Measurements from ENCODE around the gene IP6K1. TPM values are rescaled to one million over a fixed set of nuclear protein-coding genes. Genes with fewer than 3 reads are reported as not detected.

Gene IP6K1
- total RNA-seq, 1 donor from 2014 or later, result 56.4 TPM

DNA sequence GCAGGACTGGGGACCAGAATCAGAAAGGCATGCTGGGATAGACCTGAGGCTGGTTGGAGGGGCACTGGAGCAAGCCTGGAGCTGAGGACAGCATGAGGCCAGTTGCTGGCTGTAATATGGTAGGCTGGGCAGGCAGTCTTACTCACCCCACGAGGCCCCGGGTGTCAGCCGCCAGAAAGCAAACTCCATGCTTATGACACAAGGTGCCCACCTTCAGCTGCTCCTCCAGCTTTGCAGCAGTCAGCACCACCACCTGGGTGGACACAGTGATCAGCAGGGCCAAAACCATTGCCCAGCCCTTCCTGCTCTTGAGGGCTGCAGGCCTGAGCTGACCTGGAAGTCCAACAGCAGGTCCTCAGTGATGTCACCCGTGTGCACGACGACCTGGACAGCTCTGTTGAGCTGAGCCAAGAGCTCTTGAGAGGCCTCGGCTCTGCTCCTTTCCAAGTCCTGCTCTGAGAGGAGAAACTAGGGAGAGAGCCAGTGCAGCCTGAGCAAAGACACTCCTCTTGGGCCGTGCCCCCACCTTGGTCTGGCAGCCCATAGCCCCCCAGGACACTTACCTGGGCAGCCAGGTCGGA is 26.7 kb upstream of the IP6K1 start:
- TF ChIP-seq CTCF (IDR thresholded peaks at IDR 0.05; ENCODE audit: unreplicated experiment), result no peak
- H3K4me3 Mint-ChIP-seq (ENCODE audit: unreplicated experiment), result no peak overlapping the region
- DNase-seq (ENCODE audit: low spot score), result no peak
- no peak overlapping the region for H3K27ac Mint-ChIP-seq (ENCODE audit: unreplicated experiment)
- H3K36me3 Mint-ChIP-seq (ENCODE audit: low read depth, unreplicated experiment), result peaks cover 10% of the 10 kb centered on the region
- H3K9me3 Mint-ChIP-seq (ENCODE audit: unreplicated experiment), result no peaks in the 10 kb centered on the region
- H3K4me1 Mint-ChIP-seq (ENCODE audit: unreplicated experiment), result peaks cover 16% of the 10 kb centered on the region
- H3K27me3 Mint-ChIP-seq (ENCODE audit: unreplicated experiment), result peaks cover 3% of the 10 kb centered on the region

DNA sequence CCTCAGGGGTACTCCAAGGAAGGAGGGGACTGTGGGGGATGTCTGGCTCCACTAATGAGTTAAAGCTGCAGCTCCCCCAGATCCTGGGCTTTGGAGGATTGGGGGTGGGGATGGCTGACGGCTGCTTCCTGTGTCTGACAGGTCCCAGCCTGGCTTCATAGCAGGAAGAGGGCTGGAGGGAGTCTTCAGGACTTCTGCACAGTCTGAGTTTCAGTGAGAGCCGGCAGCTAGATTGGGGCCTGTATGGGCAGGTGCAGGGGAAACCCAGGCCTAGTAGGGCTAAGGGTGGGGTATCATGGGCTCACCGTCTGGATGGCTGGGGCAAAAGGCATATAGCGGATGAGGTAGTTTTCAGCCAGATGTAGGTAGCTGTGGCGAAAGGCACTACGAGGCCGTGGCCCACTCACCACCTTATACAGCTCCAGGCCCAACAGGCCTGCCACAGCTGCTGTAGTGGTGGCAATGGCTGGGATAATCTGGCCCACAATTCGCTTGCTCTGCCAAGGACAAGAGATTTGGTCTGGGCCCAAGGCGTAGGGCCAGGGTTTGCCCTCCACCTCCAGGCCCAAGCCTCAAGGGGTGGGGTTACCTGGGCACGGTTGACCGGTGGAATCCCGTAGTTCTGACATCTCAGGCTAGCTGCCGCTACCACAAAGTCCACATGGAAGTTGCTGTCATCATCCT is 21.2 kb upstream of the IP6K1 start:
- no peak for TF ChIP-seq CTCF (IDR thresholded peaks at IDR 0.05; ENCODE audit: unreplicated experiment)
- Mint-ChIP-seq H3K36me3 (ENCODE audit: low read depth, unreplicated experiment) (peaks cover 17% of the 10 kb centered on the region), H3K4me1 (ENCODE audit: unreplicated experiment) (peaks cover 43% of the 10 kb centered on the region), H3K27me3 (ENCODE audit: unreplicated experiment) (peaks cover 9% of the 10 kb centered on the region), H3K27ac (ENCODE audit: unreplicated experiment) (peak overlapping the region; percentile 98), H3K9me3 (ENCODE audit: unreplicated experiment) (no peaks in the 10 kb centered on the region), H3K4me3 (ENCODE audit: unreplicated experiment) (peak overlapping the region; percentile 40)
- peak; percentile 50 for DNase-seq (ENCODE audit: low spot score)

- no peaks in the 10 kb centered on the region for H3K9me3 Mint-ChIP-seq (ENCODE audit: unreplicated experiment)
- peaks cover 12% of the 10 kb centered on the region for H3K27me3 Mint-ChIP-seq (ENCODE audit: unreplicated experiment)
- H3K36me3 Mint-ChIP-seq (ENCODE audit: low read depth, unreplicated experiment), result peaks cover 17% of the 10 kb centered on the region
- no peak overlapping the region for H3K4me3 Mint-ChIP-seq (ENCODE audit: unreplicated experiment)
- DNase-seq (ENCODE audit: low spot score), result no peak
- TF ChIP-seq CTCF (IDR thresholded peaks at IDR 0.05; ENCODE audit: unreplicated experiment), result no peak
- H3K4me1 Mint-ChIP-seq (ENCODE audit: unreplicated experiment), result peaks cover 50% of the 10 kb centered on the region
- H3K27ac Mint-ChIP-seq (ENCODE audit: unreplicated experiment), result peak overlapping the region; percentile 98
These were observed 20.5 kb upstream of the IP6K1 start for GRCh38 chr3:49806850-49807249.

DNA sequence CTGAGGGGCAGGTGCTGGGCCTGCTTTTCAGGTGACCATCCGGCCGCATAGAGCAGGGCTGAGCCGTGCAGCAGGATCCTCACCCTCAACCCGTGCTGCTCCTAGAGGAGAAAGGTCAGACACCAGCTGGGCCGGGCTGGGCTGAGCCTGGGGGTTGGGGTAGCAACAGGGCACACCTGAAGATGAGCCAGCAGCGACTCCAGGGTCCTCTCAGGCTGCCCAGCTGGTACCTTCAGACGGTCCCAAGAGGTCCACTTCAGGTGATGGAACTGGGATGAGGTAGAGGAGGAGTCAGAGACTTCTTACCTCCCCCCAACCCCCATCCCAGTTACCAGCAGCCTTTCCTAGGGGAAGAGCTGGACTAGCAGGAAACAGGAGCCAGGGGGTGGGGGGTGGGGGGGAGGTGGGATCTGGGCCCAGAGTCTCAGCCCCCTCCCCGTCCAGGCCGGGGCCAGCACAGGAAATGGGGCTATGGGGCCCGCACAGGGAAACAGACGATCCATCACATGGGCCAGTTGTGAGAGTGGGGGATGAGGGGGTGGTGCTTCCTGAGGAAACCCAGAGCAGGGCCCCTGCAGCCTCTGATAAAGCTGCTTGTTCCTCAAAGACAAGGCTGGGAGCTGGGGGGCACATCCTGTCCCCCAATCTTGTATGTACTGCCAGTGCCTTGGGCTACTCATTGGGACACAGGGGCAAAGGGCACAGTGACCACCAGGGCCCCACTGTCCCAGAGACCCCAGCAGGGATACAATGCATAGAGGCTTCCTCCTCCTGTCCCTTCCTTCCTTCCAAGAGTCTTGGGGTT is 19.8 kb upstream of the IP6K1 start:
- peaks cover 57% of the 10 kb centered on the region for H3K4me1 Mint-ChIP-seq (ENCODE audit: unreplicated experiment)
- peak; percentile 80 for DNase-seq (ENCODE audit: low spot score)
- H3K27me3 Mint-ChIP-seq (ENCODE audit: unreplicated experiment), result peaks cover 12% of the 10 kb centered on the region
- TF ChIP-seq CTCF (IDR thresholded peaks at IDR 0.05; ENCODE audit: unreplicated experiment), result no peak
- H3K36me3 Mint-ChIP-seq (ENCODE audit: low read depth, unreplicated experiment), result peaks cover 13% of the 10 kb centered on the region
- H3K9me3 Mint-ChIP-seq (ENCODE audit: unreplicated experiment), result no peaks in the 10 kb centered on the region
- peak overlapping the region; percentile 87 for H3K4me3 Mint-ChIP-seq (ENCODE audit: unreplicated experiment)
- peak overlapping the region; percentile 98 for H3K27ac Mint-ChIP-seq (ENCODE audit: unreplicated experiment)
